SK-N-SH (cell line): ENCODE measurements around the gene SYNE2. TPM values are rescaled to one million over a fixed set of nuclear protein-coding genes. Genes with fewer than 3 reads are reported as not detected.

Experiments
- CTCF ChIA-PET: fragments of 300-600, 350-600 bp; formaldehyde crosslinking; extraction: SDS; loops from one replicate; lab custom pipeline; 2021; lab: Yijun Ruan, JAX
- POLR2A ChIA-PET: fragments of 350-600 bp; sonication (Branson Sonifier 250); formaldehyde crosslinking; extraction: SDS; loops from one replicate; lab custom pipeline; 2020; ENCODE audit warnings: antibody characterized with exemption, inconsistent platforms; lab: Yijun Ruan, JAX
- DNase-seq: peaks from one replicate; pipeline ENCODE4 v3.0.0; 2012
- H2AFZ ChIP-seq: fragments of 200-600 bp; sonication (generic); 2 replicates; pipeline ENCODE4 v1.8.1; 2016; ENCODE audit warnings: antibody characterized with exemption, mild to moderate bottlenecking, low read depth
- H3F3A ChIP-seq: fragments of 200-600 bp; sonication (generic); replicated peaks from 2 replicates; pipeline ENCODE3; 2016; ENCODE audit warnings: antibody characterized with exemption, mild to moderate bottlenecking; ENCODE audit not compliant: insufficient read depth
- H3K27ac ChIP-seq, 2 experiments: fragments of 200-500 bp in 1 of 2; fragments of 200-600 bp in 1 of 2; sonication (Bioruptor generic) in 1 of 2; sonication (generic), shearing (Covaris generic) in 1 of 2; 2 replicates each; pipeline versions ENCODE4 v1.5.1 to v1.6.1; 2014 to 2016; ENCODE audit warnings: low read depth in 2 of 2, inconsistent platforms in 1 of 2, low read length in 1 of 2, mild to moderate bottlenecking in 1 of 2, mixed read lengths in 1 of 2
- H3K27me3 ChIP-seq: fragments of 200-600 bp; sonication (generic), shearing (Covaris generic); 2 replicates; pipeline ENCODE4 v1.6.1; 2016; ENCODE audit warnings: mixed run types; ENCODE audit not compliant: insufficient read depth
- H3K36me3 ChIP-seq, 2 experiments: fragments of 200-500 bp in 1 of 2; fragments of 200-600 bp in 1 of 2; sonication (Bioruptor generic) in 1 of 2; sonication (generic) in 1 of 2; replicated peaks in 1 of 2; 2 replicates each; pipeline versions ENCODE3 to v1.5.1; 2014 to 2016; ENCODE audit warnings: low read length in 1 of 2, mild to moderate bottlenecking in 1 of 2; ENCODE audit not compliant: insufficient read depth in 2 of 2, control insufficient read depth in 1 of 2
- H3K4me1 ChIP-seq, 2 experiments: fragments of 200-500 bp in 1 of 2; fragments of 200-600 bp in 1 of 2; sonication (Bioruptor generic) in 1 of 2; sonication (generic), shearing (Covaris generic) in 1 of 2; 2 replicates each; pipeline versions ENCODE4 v1.5.1 to v1.6.1; 2014 to 2016; ENCODE audit warnings: low read depth in 1 of 2, low read length in 1 of 2, mixed run types in 1 of 2; ENCODE audit not compliant: insufficient read depth in 2 of 2, control insufficient read depth in 1 of 2
- H3K4me2 ChIP-seq: fragments of 200-600 bp; sonication (generic), shearing (Covaris generic); 2 replicates; pipeline ENCODE4 v1.6.1; 2017; ENCODE audit warnings: mixed run types
- H3K4me3 ChIP-seq, 2 experiments: fragments of 200-500 bp in 1 of 2; fragments of 200-600 bp in 1 of 2; sonication (Bioruptor generic) in 1 of 2; sonication (generic), shearing (Covaris generic) in 1 of 2; 2 replicates each; pipeline versions ENCODE4 v1.5.1 to v1.8.1; 2014 to 2016; ENCODE audit warnings: low read depth in 2 of 2, inconsistent platforms in 1 of 2, low read length in 1 of 2, mild to moderate bottlenecking in 1 of 2, mixed read lengths in 1 of 2, moderate library complexity in 1 of 2
- H3K79me2 ChIP-seq: fragments of 200-600 bp; sonication (generic); 2 replicates; pipeline ENCODE4 v1.8.1; 2017; ENCODE audit warnings: mild to moderate bottlenecking; ENCODE audit not compliant: insufficient read depth
- H3K9ac ChIP-seq: fragments of 200-600 bp; sonication (generic); 2 replicates; pipeline ENCODE4 v1.6.1; 2017; ENCODE audit warnings: mixed run types
- H3K9me2 ChIP-seq: fragments of 200-600 bp; sonication (generic); 2 replicates; pipeline ENCODE4 v1.6.1; 2017; ENCODE audit warnings: mixed run types
- H3K9me3 ChIP-seq: fragments of 200-600 bp; sonication (generic); 2 replicates; pipeline ENCODE4 v1.6.1; 2017; ENCODE audit warnings: mixed run types, mild to moderate bottlenecking, moderate library complexity
- H4K20me1 ChIP-seq: fragments of 200-600 bp; sonication (generic); 2 replicates; pipeline ENCODE4 v1.6.1; 2017; ENCODE audit warnings: mild to moderate bottlenecking, mixed run types; ENCODE audit not compliant: insufficient read depth
- EP300 ChIP-seq, 2 experiments: IDR thresholded peaks; 2 replicates each; pipeline versions ENCODE4 v1.4.0 to v1.6.1; 2012; ENCODE audit warnings: borderline replicate concordance in 1 of 2, low read depth in 1 of 2, low read length in 1 of 2
- EZH2phosphoT487 ChIP-seq: fragments of 200-600 bp; sonication (generic); IDR thresholded peaks from 2 replicates; pipeline ENCODE4 v1.6.1; 2017; ENCODE audit warnings: low read depth, mixed run types, mild to moderate bottlenecking, antibody characterized with exemption, moderate library complexity, borderline replicate concordance
- FOSL2 ChIP-seq: IDR thresholded peaks from 2 replicates; pipeline ENCODE4 v1.4.0; 2012; ENCODE audit warnings: low read depth, mild to moderate bottlenecking, moderate library complexity, borderline replicate concordance
- FOXJ3 ChIP-seq: sonication (generic); formaldehyde crosslinking; IDR thresholded peaks from 2 replicates; pipeline ENCODE4 v1.5.1; 2020; ENCODE audit warnings: mild to moderate bottlenecking, missing genetic modification reagents
- FOXM1 ChIP-seq: IDR thresholded peaks from 2 replicates; pipeline ENCODE4 v1.4.0; 2012; ENCODE audit warnings: low read depth, mild to moderate bottlenecking
- GABPA ChIP-seq: IDR thresholded peaks from 2 replicates; pipeline ENCODE4 v1.4.0; 2012; ENCODE audit warnings: low read depth, mild to moderate bottlenecking
- MEF2A ChIP-seq: IDR thresholded peaks from 2 replicates; pipeline ENCODE4 v1.4.0; 2012; ENCODE audit warnings: low read depth, borderline replicate concordance
- MXI1 ChIP-seq: IDR thresholded peaks from 2 replicates; pipeline ENCODE4 v1.6.1; 2012; ENCODE audit warnings: mild to moderate bottlenecking, low read depth, low read length, improper control_type of control experiment
- PBX3 ChIP-seq: IDR thresholded peaks from 2 replicates; pipeline ENCODE4; 2012
- REST ChIP-seq: IDR thresholded peaks from 2 replicates; pipeline ENCODE4 v1.6.1; 2012; ENCODE audit warnings: mild to moderate bottlenecking, low read depth, low read length, moderate library complexity
- SIN3A ChIP-seq: IDR thresholded peaks from 2 replicates; pipeline ENCODE4 v1.6.1; 2012; ENCODE audit warnings: low read depth, mild to moderate bottlenecking, low read length, moderate library complexity, borderline replicate concordance
- SMC3 ChIP-seq: IDR thresholded peaks from 2 replicates; pipeline ENCODE4 v1.6.1; 2012; ENCODE audit warnings: low read depth, low read length, improper control_type of control experiment
- TAF1 ChIP-seq: IDR thresholded peaks from 2 replicates; pipeline ENCODE4 v1.6.1; 2012; ENCODE audit warnings: low read depth, mild to moderate bottlenecking, low read length, moderate library complexity, borderline replicate concordance
- TEAD4 ChIP-seq: IDR thresholded peaks from 2 replicates; pipeline ENCODE4 v1.4.0; 2012; ENCODE audit warnings: mild to moderate bottlenecking, borderline replicate concordance; ENCODE audit not compliant: insufficient read depth
- USF1 ChIP-seq: IDR thresholded peaks from 2 replicates; pipeline ENCODE4 v1.4.0; 2012; ENCODE audit warnings: low read depth, borderline replicate concordance
- YY1 ChIP-seq: IDR thresholded peaks from 2 replicates; pipeline ENCODE4 v1.4.0; 2012; ENCODE audit warnings: low read depth, mild to moderate bottlenecking
- ZBTB33 ChIP-seq: IDR thresholded peaks from 2 replicates; pipeline ENCODE4 v1.4.0; 2012; ENCODE audit warnings: low read depth, borderline replicate concordance
- WGBS: methylation state at CpG from one replicate; pipeline ENCODE4 v1.1.6; 2017; ENCODE audit warnings: low lambda C conversion rate; 5-methylcytosine and 5-hydroxymethylcytosine counted together
- polyA plus RNA-seq, 3 experiments: library from polyadenylated mRNA; depleted of rRNA; stranded (reverse); fragments of >200 nt; gene quantifications; 2 replicates each; pipeline ENCODE4 v1.2.3, GENCODE V29; 2012

Gene SYNE2
- polyA plus RNA-seq, 1 of the 3 experiments (the other 2 are of a cell fraction): 7.1 TPM

GRCh38 chr14:63874223-63874622, 21.4 kb downstream of the SYNE2 start:
- WGBS: 94% methylated on average over 3 of the region's 3 CpGs
- ChIA-PET POLR2A (no interaction called here), CTCF (no interaction called here)
- Histone ChIP-seq H3K9me2 (no peaks in the 10 kb centered on the region), H3K27me3 (no peaks in the 10 kb centered on the region), H3K4me1 (peaks cover 3 to 10% of the 10 kb centered on the region in 2 experiments; a peak in 2 of 4 replicates), H3K9me3 (no peaks in the 10 kb centered on the region), H4K20me1 (no peaks in the 10 kb centered on the region), H3F3A (no peaks in the 10 kb centered on the region), H2AFZ (no peak overlapping the region), H3K27ac (peak overlapping the region in 1 of 2 experiments; percentile 14; a peak in 1 of 4 replicates), H3K36me3 (no peaks in the 10 kb centered on the region), H3K9ac (no peak overlapping the region), H3K4me3 (no peak overlapping the region), H3K79me2 (no peaks in the 10 kb centered on the region; the same call in 1 of the 2 replicates), H3K4me2 (no peak overlapping the region)
- no peak for DNase-seq
- no peak for TF ChIP-seq FOXJ3
- no peak for TF ChIP-seq YY1
- no peak for TF ChIP-seq EZH2phosphoT487
- TF ChIP-seq MXI1: no peak
- no peak for TF ChIP-seq PBX3
- TF ChIP-seq MEF2A: no peak
- TF ChIP-seq GABPA: no peak
- TF ChIP-seq TEAD4: no peak
- no peak for TF ChIP-seq EP300 (IDR thresholded peaks at IDR 0.05; ENCODE audit: borderline replicate concordance in 1 of 2, low read depth in 1 of 2, low read length in 1 of 2)
- no peak for TF ChIP-seq TAF1
- TF ChIP-seq SIN3A: no peak
- no peak for TF ChIP-seq REST
- TF ChIP-seq ZBTB33: no peak
- TF ChIP-seq FOSL2: no peak
- no peak for TF ChIP-seq FOXM1
- no peak for TF ChIP-seq USF1
- no peak for TF ChIP-seq SMC3
